CD4-positive, alpha-beta T cell treated with Interleukin-6 for 4 hours (primary cell): ENCODE results near the gene TGIF2LY.
"Not testable (repeated sequence)": the region's sequence is repeated elsewhere in the genome, so short reads cannot be mapped to it uniquely, and the experiment has no call there.

ENCODE experiments used
- DNase-seq: peaks from one replicate; pipeline ENCODE4 v3.0.0-alpha.2; 2020; ENCODE audit warnings: mixed read lengths

TGIF2LY gene

GRCh38 chrY:3578767-3579166 is at the start of gene TGIF2LY:
Gene TGIF2LY (plus strand): TSS chrY:3579067. CDS start chrY:3579245, 178 bp downstream.
- DNase-seq = not testable (repeated sequence)
